Neural cell (in vitro differentiated cells): ENCODE data around the gene STAC3. TPM values are rescaled to one million over a fixed set of nuclear protein-coding genes. Genes with fewer than 3 reads are reported as not detected.

Source experiments
- H2AFZ ChIP-seq: fragments of 200-600, 300-800 bp; sonication (generic), shearing (Covaris generic); 2 replicates; pipeline ENCODE4 v1.6.0; 2014; ENCODE audit warnings: low read depth, mild to moderate bottlenecking, antibody characterized with exemption, low read length, moderate library complexity
- H3F3A ChIP-seq: fragments of 200-600 bp; shearing (Covaris generic); 2 replicates; pipeline ENCODE4 v1.6.1; 2016; ENCODE audit warnings: mild to moderate bottlenecking, moderate library complexity, mixed read lengths, antibody characterized with exemption, low read length; ENCODE audit not compliant: insufficient read depth, poor library complexity, severe bottlenecking
- H3K27ac ChIP-seq: fragments of 200-600, 300-800 bp; sonication (generic), shearing (Covaris generic); 2 replicates; pipeline ENCODE4 v1.5.1; 2014; ENCODE audit warnings: mild to moderate bottlenecking, low read length, moderate library complexity
- H3K27me3 ChIP-seq: fragments of 300-800, 200-600 bp; sonication (generic), shearing (Covaris generic); 2 replicates; pipeline ENCODE4 v1.6.0; 2014; ENCODE audit warnings: mild to moderate bottlenecking, low read depth, low read length, moderate library complexity; ENCODE audit not compliant: insufficient read depth
- H3K36me3 ChIP-seq: fragments of 300-800, 200-600 bp; sonication (generic), shearing (Covaris generic); 2 replicates; pipeline ENCODE4 v1.5.1; 2014; ENCODE audit warnings: mild to moderate bottlenecking, antibody characterized with exemption, low read length, moderate library complexity; ENCODE audit not compliant: insufficient read depth
- H3K4me2 ChIP-seq: fragments of 300-800, 200-600 bp; sonication (generic), shearing (Covaris generic); 2 replicates; pipeline ENCODE4 v1.6.0; 2014; ENCODE audit warnings: mild to moderate bottlenecking, low read length
- H3K4me3 ChIP-seq: fragments of 300-800, 200-600 bp; sonication (generic), shearing (Covaris generic); 2 replicates; pipeline ENCODE4 v1.5.1; 2014; ENCODE audit warnings: mild to moderate bottlenecking, low read length, moderate library complexity
- H3K79me2 ChIP-seq: fragments of 200-600 bp; shearing (Covaris generic); replicated peaks from 2 replicates; pipeline ENCODE4 v1.6.0; 2014; ENCODE audit warnings: mild to moderate bottlenecking, low read length, moderate library complexity; ENCODE audit not compliant: insufficient read depth
- H3K9ac ChIP-seq: fragments of 300-800, 200-600 bp; sonication (generic), shearing (Covaris generic); 2 replicates; pipeline ENCODE4 v1.6.1; 2016; ENCODE audit warnings: mild to moderate bottlenecking, low read length, mixed read lengths
- H3K9me2 ChIP-seq: fragments of 200-600 bp; shearing (Covaris generic); 2 replicates; pipeline ENCODE4 v1.6.1; 2016; ENCODE audit warnings: mild to moderate bottlenecking, low read length, mixed read lengths; ENCODE audit not compliant: insufficient read depth
- H3K9me3 ChIP-seq: fragments of 200-600, 300-800 bp; sonication (generic), shearing (Covaris generic); 2 replicates; pipeline ENCODE4 v1.6.1; 2016; ENCODE audit warnings: mild to moderate bottlenecking, mixed run types, low read length, moderate library complexity, mixed read lengths
- H4K20me1 ChIP-seq: fragments of 200-600 bp; shearing (Covaris generic); 2 replicates; pipeline ENCODE4 v1.6.1; 2016; ENCODE audit warnings: mild to moderate bottlenecking, mixed run types; ENCODE audit not compliant: insufficient read depth
- EP300 ChIP-seq: fragments of 450-650 bp; conservative IDR thresholded peaks from 2 replicates; pipeline ENCODE4 v1.6.1; 2014; ENCODE audit warnings: antibody characterized with exemption, mild to moderate bottlenecking, moderate library complexity; ENCODE audit not compliant: poor library complexity, severe bottlenecking
- EZH2 ChIP-seq: fragments of 200-600, 300-800 bp; shearing (Covaris generic), sonication (generic); IDR thresholded peaks from 2 replicates; pipeline ENCODE4 v1.6.1; 2014; ENCODE audit warnings: antibody characterized with exemption, low read length, borderline replicate concordance, mild to moderate bottlenecking; ENCODE audit not compliant: insufficient read depth, poor library complexity, severe bottlenecking
- MXI1 ChIP-seq: fragments of 450-650 bp; conservative IDR thresholded peaks from 2 replicates; pipeline ENCODE4 v1.6.1; 2014; ENCODE audit warnings: antibody characterized with exemption, mild to moderate bottlenecking; ENCODE audit not compliant: poor library complexity, severe bottlenecking
- POLR2AphosphoS5 ChIP-seq: IDR thresholded peaks from 2 replicates; pipeline ENCODE4 v1.6.1; 2012
- RAD21 ChIP-seq: fragments of 450-650 bp; conservative IDR thresholded peaks from 2 replicates; pipeline ENCODE4 v1.6.1; 2014; ENCODE audit warnings: antibody characterized with exemption, mild to moderate bottlenecking, moderate library complexity
- SMC3 ChIP-seq: fragments of 450-650 bp; conservative IDR thresholded peaks from 2 replicates; pipeline ENCODE4 v1.6.1; 2014; ENCODE audit warnings: antibody characterized with exemption, mild to moderate bottlenecking, moderate library complexity; ENCODE audit not compliant: poor library complexity
- TAF1 ChIP-seq: IDR thresholded peaks from 2 replicates; pipeline ENCODE4 v1.6.1; 2012; ENCODE audit warnings: low read depth
- polyA plus RNA-seq: library from polyadenylated mRNA; depleted of rRNA; stranded (reverse); fragments of >200 nt; gene quantifications from 2 replicates; pipeline ENCODE4 v1.2.3, GENCODE V29; 2014
- TF ChIP-seq, protein P1 (sequence below): fragments of 450-650 bp; IDR thresholded peaks from 2 replicates; pipeline ENCODE4 v1.5.1; 2014; ENCODE audit warnings: antibody characterized with exemption, mild to moderate bottlenecking, moderate library complexity; ENCODE audit not compliant: poor library complexity, severe bottlenecking
- TF ChIP-seq, protein P2 (sequence below): IDR thresholded peaks from 2 replicates; pipeline ENCODE4 v1.6.1; 2012; ENCODE audit warnings: borderline replicate concordance

STAC3 gene
- polyA plus RNA-seq, 1 donor from 2014 or later = 1.3 TPM

DNA sequence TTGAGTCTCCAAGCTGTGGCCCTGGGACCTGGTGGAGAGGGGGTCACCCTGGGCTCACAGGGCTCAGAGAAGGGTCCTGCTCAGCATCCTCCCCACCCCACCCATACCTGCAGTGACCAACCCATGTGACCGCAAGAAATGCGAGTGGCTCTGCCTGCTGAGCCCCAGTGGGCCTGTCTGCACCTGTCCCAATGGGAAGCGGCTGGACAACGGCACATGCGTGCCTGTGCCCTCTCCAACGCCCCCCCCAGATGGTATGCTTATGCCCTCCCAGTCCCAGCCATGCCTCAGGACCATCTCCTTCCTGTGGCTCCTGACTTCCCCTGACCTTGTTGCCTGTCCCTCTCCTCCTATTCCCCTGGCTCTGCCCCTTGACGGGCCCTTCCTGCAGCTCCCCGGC is 41.1 kb downstream of the STAC3 start:
- Histone ChIP-seq H3K27ac (no peak overlapping the region), H3K27me3 (peaks cover 10% of the 10 kb centered on the region), H3K4me2 (no peak overlapping the region), H3K79me2 (no peaks in the 10 kb centered on the region), H4K20me1 (no peaks in the 10 kb centered on the region), H3F3A (no peaks in the 10 kb centered on the region), H2AFZ (no peak overlapping the region), H3K9me3 (no peaks in the 10 kb centered on the region), H3K9ac (no peak overlapping the region), H3K4me3 (no peak overlapping the region), H3K36me3 (peaks cover 6% of the 10 kb centered on the region), H3K9me2 (no peaks in the 10 kb centered on the region)
- TF ChIP-seq, protein P1, sequence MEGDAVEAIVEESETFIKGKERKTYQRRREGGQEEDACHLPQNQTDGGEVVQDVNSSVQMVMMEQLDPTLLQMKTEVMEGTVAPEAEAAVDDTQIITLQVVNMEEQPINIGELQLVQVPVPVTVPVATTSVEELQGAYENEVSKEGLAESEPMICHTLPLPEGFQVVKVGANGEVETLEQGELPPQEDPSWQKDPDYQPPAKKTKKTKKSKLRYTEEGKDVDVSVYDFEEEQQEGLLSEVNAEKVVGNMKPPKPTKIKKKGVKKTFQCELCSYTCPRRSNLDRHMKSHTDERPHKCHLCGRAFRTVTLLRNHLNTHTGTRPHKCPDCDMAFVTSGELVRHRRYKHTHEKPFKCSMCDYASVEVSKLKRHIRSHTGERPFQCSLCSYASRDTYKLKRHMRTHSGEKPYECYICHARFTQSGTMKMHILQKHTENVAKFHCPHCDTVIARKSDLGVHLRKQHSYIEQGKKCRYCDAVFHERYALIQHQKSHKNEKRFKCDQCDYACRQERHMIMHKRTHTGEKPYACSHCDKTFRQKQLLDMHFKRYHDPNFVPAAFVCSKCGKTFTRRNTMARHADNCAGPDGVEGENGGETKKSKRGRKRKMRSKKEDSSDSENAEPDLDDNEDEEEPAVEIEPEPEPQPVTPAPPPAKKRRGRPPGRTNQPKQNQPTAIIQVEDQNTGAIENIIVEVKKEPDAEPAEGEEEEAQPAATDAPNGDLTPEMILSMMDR = no peak
- TF ChIP-seq EP300 (no peak), SMC3 (no peak), RAD21 (no peak), POLR2AphosphoS5 (no peak), TAF1 (no peak), EZH2 (no peak), MXI1 (no peak)
- TF ChIP-seq, protein P2, sequence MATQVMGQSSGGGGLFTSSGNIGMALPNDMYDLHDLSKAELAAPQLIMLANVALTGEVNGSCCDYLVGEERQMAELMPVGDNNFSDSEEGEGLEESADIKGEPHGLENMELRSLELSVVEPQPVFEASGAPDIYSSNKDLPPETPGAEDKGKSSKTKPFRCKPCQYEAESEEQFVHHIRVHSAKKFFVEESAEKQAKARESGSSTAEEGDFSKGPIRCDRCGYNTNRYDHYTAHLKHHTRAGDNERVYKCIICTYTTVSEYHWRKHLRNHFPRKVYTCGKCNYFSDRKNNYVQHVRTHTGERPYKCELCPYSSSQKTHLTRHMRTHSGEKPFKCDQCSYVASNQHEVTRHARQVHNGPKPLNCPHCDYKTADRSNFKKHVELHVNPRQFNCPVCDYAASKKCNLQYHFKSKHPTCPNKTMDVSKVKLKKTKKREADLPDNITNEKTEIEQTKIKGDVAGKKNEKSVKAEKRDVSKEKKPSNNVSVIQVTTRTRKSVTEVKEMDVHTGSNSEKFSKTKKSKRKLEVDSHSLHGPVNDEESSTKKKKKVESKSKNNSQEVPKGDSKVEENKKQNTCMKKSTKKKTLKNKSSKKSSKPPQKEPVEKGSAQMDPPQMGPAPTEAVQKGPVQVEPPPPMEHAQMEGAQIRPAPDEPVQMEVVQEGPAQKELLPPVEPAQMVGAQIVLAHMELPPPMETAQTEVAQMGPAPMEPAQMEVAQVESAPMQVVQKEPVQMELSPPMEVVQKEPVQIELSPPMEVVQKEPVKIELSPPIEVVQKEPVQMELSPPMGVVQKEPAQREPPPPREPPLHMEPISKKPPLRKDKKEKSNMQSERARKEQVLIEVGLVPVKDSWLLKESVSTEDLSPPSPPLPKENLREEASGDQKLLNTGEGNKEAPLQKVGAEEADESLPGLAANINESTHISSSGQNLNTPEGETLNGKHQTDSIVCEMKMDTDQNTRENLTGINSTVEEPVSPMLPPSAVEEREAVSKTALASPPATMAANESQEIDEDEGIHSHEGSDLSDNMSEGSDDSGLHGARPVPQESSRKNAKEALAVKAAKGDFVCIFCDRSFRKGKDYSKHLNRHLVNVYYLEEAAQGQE = no peak

DNA sequence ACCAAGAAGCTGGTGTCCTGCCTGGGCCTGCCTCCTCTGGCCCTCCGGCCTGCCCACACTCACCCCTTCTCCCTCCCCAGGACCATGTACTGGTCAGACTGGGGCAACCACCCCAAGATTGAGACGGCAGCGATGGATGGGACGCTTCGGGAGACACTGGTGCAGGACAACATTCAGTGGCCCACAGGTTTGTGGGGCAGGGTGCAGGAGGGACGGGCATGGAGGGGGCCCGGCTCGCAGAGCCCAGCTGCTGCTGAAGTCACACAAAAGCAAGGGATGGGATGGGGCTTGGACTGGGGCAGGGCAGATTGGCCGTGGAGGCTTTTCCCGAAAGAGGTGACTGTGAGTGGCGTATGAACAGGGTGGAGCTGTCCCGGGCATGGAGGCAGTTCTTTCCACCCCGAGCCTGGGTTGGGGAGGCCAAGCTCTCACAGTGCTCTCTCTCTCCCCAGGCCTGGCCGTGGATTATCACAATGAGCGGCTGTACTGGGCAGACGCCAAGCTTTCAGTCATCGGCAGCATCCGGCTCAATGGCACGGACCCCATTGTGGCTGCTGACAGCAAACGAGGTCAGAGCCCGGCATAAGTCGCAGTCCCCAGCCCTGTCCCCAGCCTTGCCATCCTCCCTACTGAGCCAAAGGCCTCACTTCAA is 42.2 kb downstream of the STAC3 start:
- Histone ChIP-seq H3K79me2 (no peaks in the 10 kb centered on the region), H3K4me3 (no peak overlapping the region), H2AFZ (no peak overlapping the region), H3K9me3 (no peaks in the 10 kb centered on the region), H4K20me1 (no peaks in the 10 kb centered on the region), H3K27me3 (no peaks in the 10 kb centered on the region), H3K9ac (no peak overlapping the region), H3K27ac (no peak overlapping the region), H3K36me3 (peaks cover 3% of the 10 kb centered on the region), H3K4me2 (no peak overlapping the region), H3K9me2 (no peaks in the 10 kb centered on the region), H3F3A (no peaks in the 10 kb centered on the region)
- TF ChIP-seq TAF1 (no peak), EP300 (no peak), EZH2 (no peak), RAD21 (no peak), SMC3 (no peak)
- TF ChIP-seq, protein P1 = no peak
